Endothelial cell of umbilical vein (primary cell): ENCODE results near the gene ITPR1. TPM values are rescaled to one million over a fixed set of nuclear protein-coding genes. Genes with fewer than 3 reads are reported as not detected.

ENCODE experiments used
- BruUV-seq: library from RNA; stranded (reverse); fragments of 400-500 nt; replicated peaks from 2 replicates; lab custom pipeline; 2021; lab: Mats Ljungman, UMichigan
- CTCF ChIA-PET: fragments of 300-600, 350-600 bp; sonication (Branson Sonifier 250); formaldehyde crosslinking; loops from one replicate; lab custom pipeline; 2021; ENCODE audit warnings: antibody characterized with exemption, inconsistent platforms; lab: Charles Lee
- POLR2A ChIA-PET: fragments of 300-600, 350-600 bp; sonication (Branson Sonifier 250); formaldehyde crosslinking; loops from one replicate; lab custom pipeline; 2021; ENCODE audit warnings: antibody characterized with exemption, inconsistent platforms; lab: Charles Lee
- DNase-seq: peaks from one replicate; pipeline ENCODE4 v3.0.0-alpha.2; 2011; ENCODE audit warnings: low read depth, low spot score
- FAIRE-seq: peaks from 2 replicates; lab custom pipeline; 2011; peaks lifted over from hg19 to GRCh38; lab: Jason Lieb, UNC
- H2AFZ ChIP-seq: 2 replicates; pipeline ENCODE4 v1.6.0; 2012; ENCODE audit warnings: low read depth, low read length, control low read depth, inconsistent platforms
- H3K27ac ChIP-seq: 2 replicates; pipeline ENCODE4 v1.5.1; 2011; ENCODE audit warnings: low read depth, mild to moderate bottlenecking, control low read depth, low read length, moderate library complexity; ENCODE audit not compliant: insufficient read depth
- H3K27me3 ChIP-seq, 2 experiments: 2 replicates each; pipeline versions ENCODE4 v1.6.0 to v1.6.1; 2011; ENCODE audit warnings: low read length in 2 of 2, mixed read lengths in 1 of 2; ENCODE audit not compliant: control insufficient read depth in 2 of 2, insufficient read depth in 2 of 2
- H3K36me3 ChIP-seq, 2 experiments: 2 replicates in 1 of 2; 3 replicates in 1 of 2; pipeline ENCODE4 v1.5.1; 2011; ENCODE audit warnings: low read length in 2 of 2, mild to moderate bottlenecking in 1 of 2, moderate library complexity in 1 of 2; ENCODE audit not compliant: control insufficient read depth in 2 of 2, insufficient read depth in 2 of 2; ENCODE audit errors: extremely low read depth in 1 of 2
- H3K4me1 ChIP-seq: 3 replicates; pipeline ENCODE4 v1.5.1; 2011; ENCODE audit warnings: mild to moderate bottlenecking, low read length; ENCODE audit not compliant: control insufficient read depth, insufficient read depth; ENCODE audit errors: extremely low read depth
- H3K4me2 ChIP-seq: 2 replicates; pipeline ENCODE4 v1.6.1; 2011; ENCODE audit warnings: low read length, control low read depth, mixed read lengths; ENCODE audit not compliant: insufficient read depth
- H3K4me3 ChIP-seq, 3 experiments: fragments of 200-600 bp in 1 of 3; sonication (generic), shearing (Covaris generic) in 1 of 3; replicated peaks in 1 of 3; 2 replicates each; pipeline ENCODE4 v1.5.1; 2011 to 2016; ENCODE audit warnings: control low read depth in 3 of 3, low read length in 3 of 3, mild to moderate bottlenecking in 2 of 3, inconsistent platforms in 1 of 3, low read depth in 1 of 3, moderate library complexity in 1 of 3; ENCODE audit not compliant: insufficient read depth in 1 of 3
- H3K79me2 ChIP-seq: 2 replicates; pipeline ENCODE4 v1.6.0; 2012; ENCODE audit warnings: low read length, inconsistent platforms; ENCODE audit not compliant: control insufficient read depth, insufficient read depth
- H3K9ac ChIP-seq: replicated peaks from 2 replicates; pipeline ENCODE3; 2011; ENCODE audit warnings: low read length, control low read depth; ENCODE audit not compliant: insufficient read depth; ENCODE audit errors: extremely low read depth
- H3K9me1 ChIP-seq: replicated peaks from 3 replicates; pipeline ENCODE4 v1.6.0; 2011; ENCODE audit warnings: mild to moderate bottlenecking, low read length; ENCODE audit not compliant: control insufficient read depth, insufficient read depth; ENCODE audit errors: extremely low read depth
- H3K9me3 ChIP-seq: replicated peaks from 2 replicates; pipeline ENCODE4 v1.5.1; 2012; ENCODE audit warnings: low read length, inconsistent platforms; ENCODE audit not compliant: control insufficient read depth, insufficient read depth
- H4K20me1 ChIP-seq: replicated peaks from 2 replicates; pipeline ENCODE3; 2011; ENCODE audit warnings: mild to moderate bottlenecking, low read length; ENCODE audit not compliant: control insufficient read depth, insufficient read depth; ENCODE audit errors: extremely low read depth
- CTCF ChIP-seq, 2 donors: IDR thresholded peaks; 1 replicate in 1 of 2; 2 replicates in 1 of 2; pipeline ENCODE4 v1.5.1; 2011; ENCODE audit warnings: low read length in 2 of 2, mild to moderate bottlenecking in 2 of 2, moderate library complexity in 2 of 2, control low read depth in 1 of 2, inconsistent platforms in 1 of 2, low read depth in 1 of 2; ENCODE audit not compliant: insufficient read depth in 1 of 2; ENCODE audit errors: extremely low read depth in 1 of 2
- EZH2 ChIP-seq: IDR thresholded peaks from 2 replicates; pipeline ENCODE4 v1.6.1; 2012; ENCODE audit warnings: borderline replicate concordance, low read depth, mild to moderate bottlenecking, moderate library complexity, low read length, inconsistent platforms; ENCODE audit not compliant: severe bottlenecking
- JUN ChIP-seq: IDR thresholded peaks from 2 replicates; pipeline ENCODE4 v1.6.1; 2011; ENCODE audit warnings: borderline replicate concordance, low read depth; ENCODE audit not compliant: insufficient read length, insufficient read depth
- MAX ChIP-seq: IDR thresholded peaks from 2 replicates; pipeline ENCODE4 v1.6.1; 2011; ENCODE audit not compliant: insufficient read depth, insufficient read length
- MYC ChIP-seq: IDR thresholded peaks from one replicate; pipeline ENCODE4 v1.6.1; 2011; ENCODE audit warnings: mild to moderate bottlenecking, low read depth, low read length
- dilution Hi-C: fragments of 300-500 bp; cut with MboI; formaldehyde crosslinking; loops from one replicate; pipeline ENCODE4 v1.15.0; 2019; ENCODE audit warnings: low sequenced_read_pairs; ENCODE audit not compliant: extremely low pct_ligation_motif_present
- intact Hi-C: fragments of 100-400 bp; cut with micrococcal nuclease; formaldehyde crosslinking; loops from one replicate; pipeline ENCODE4 v1.10.0; 2022
- polyA plus RNA-seq, 4 experiments: library from polyadenylated mRNA; depleted of rRNA in 3 of 4; stranded (reverse) in 3 of 4; unstranded in 1 of 4; fragments of >200 nt; gene quantifications; 2 replicates each; pipeline versions ENCODE4 v1.2.1 to v1.2.3, GENCODE V29; 2011 to 2012; ENCODE audit warnings: missing spikeins in 1 of 4
- total RNA-seq: library from RNA; stranded (reverse); gene quantifications from 2 replicates; pipeline ENCODE4 v1.2.3, GENCODE V29; 2021

Gene ITPR1
- total and polyA plus RNA-seq, 2 donors (not counting 3 experiments of a cell fraction or from before 2014, with no cell fraction given), result 5.1 to 16.1 TPM

- H3K27ac ChIP-seq, result no peak overlapping the region
Measured at GRCh38 chr3:4591669-4592068, 98.5 kb downstream of the ITPR1 start.

More at GRCh38 chr3:4591669-4592068, 98.5 kb downstream of the ITPR1 start:
- no peak for DNase-seq
- no peaks in the 10 kb centered on the region for H3K4me1 ChIP-seq
- FAIRE-seq, result no peak
- no peak overlapping the region for H3K9ac ChIP-seq
- BruUV-seq, result no TSS peak
- TF ChIP-seq CTCF (IDR thresholded peaks at IDR 0.05; ENCODE audit: extremely low read depth in 1 of 2, insufficient read depth in 1 of 2, low read depth in 1 of 2, low read length in 2 of 2) (no peak), JUN (no peak), MAX (no peak), EZH2 (no peak), MYC (no peak)
- ChIA-PET CTCF (interaction anchor here (1.1 kb wide), 1 partner anchor 14 kb away, joined by 3 read pairs; no protein-coding TSS in a partner anchor), POLR2A (no interaction called here)
- no peaks in the 10 kb centered on the region for H3K27me3 ChIP-seq
- no peaks in the 10 kb centered on the region for H4K20me1 ChIP-seq
- H3K9me3 ChIP-seq, result no peaks in the 10 kb centered on the region
- H3K9me1 ChIP-seq, result no peaks in the 10 kb centered on the region
- dilution Hi-C loops, result no loop called here
- intact Hi-C loops, result no loop called here
- no peaks in the 10 kb centered on the region for H3K79me2 ChIP-seq
- no peaks in the 10 kb centered on the region for H3K36me3 ChIP-seq
- no peak overlapping the region for H3K4me2 ChIP-seq
- H3K4me3 ChIP-seq, result no peak overlapping the region
- no peak overlapping the region for H2AFZ ChIP-seq
